HCT116 (cell line): ENCODE results near the gene CASTOR2. TPM values are rescaled to one million over a fixed set of nuclear protein-coding genes. Genes with fewer than 3 reads are reported as not detected.

ENCODE experiments used
- ATAC-seq: fragments of 200-7000 bp; cut with Tn5 transposase; 2 replicates; pipeline ENCODE4 v1.9.1; 2020; ENCODE audit warnings: mild to moderate bottlenecking, moderate library complexity
- BruUV-seq: library from RNA; stranded (reverse); fragments of 400-500 nt; replicated peaks from 2 replicates; lab custom pipeline; 2021; lab: Mats Ljungman, UMichigan
- CTCF ChIA-PET: fragments of 300-600 bp; sonication (Branson Sonifier 250); formaldehyde crosslinking; loops from one replicate; lab custom pipeline; 2021; ENCODE audit warnings: antibody characterized with exemption; lab: Charles Lee
- POLR2A ChIA-PET: fragments of 300-600, 350-600 bp; sonication (Branson Sonifier 250); formaldehyde crosslinking; loops from one replicate; lab custom pipeline; 2021; ENCODE audit warnings: antibody characterized with exemption; lab: Charles Lee
- RAD21 ChIA-PET, 2 experiments: fragments of 300-600 bp; sonication (Branson Sonifier 250); formaldehyde crosslinking; loops; one replicate each; lab custom pipeline; 2023; ENCODE audit warnings: low total read pairs in 2 of 2; ENCODE audit not compliant: uncharacterized antibody in 2 of 2, unreplicated experiment in 2 of 2, low non-redundant PET in 1 of 2; lab: Charles Lee
- DNase-seq: peaks from one replicate; pipeline ENCODE4 v3.0.0-alpha.2; 2010; ENCODE audit warnings: low read depth, low spot score
- H2AFZ ChIP-seq: fragments of 200-600 bp; shearing (Covaris generic), sonication (generic); 2 replicates; pipeline ENCODE4 v1.6.1; 2017; ENCODE audit warnings: low read depth, mixed run types, mixed read lengths, antibody characterized with exemption, low read length; ENCODE audit not compliant: poor library complexity, severe bottlenecking
- H3K27ac ChIP-seq: 2 replicates; pipeline ENCODE4 v1.5.1; 2012; ENCODE audit warnings: low read depth, low read length
- H3K27me3 ChIP-seq: fragments of 200-600 bp; sonication (generic); 2 replicates; pipeline ENCODE4 v1.6.1; 2016; ENCODE audit warnings: mixed run types, low read length, mixed read lengths; ENCODE audit not compliant: insufficient read depth
- H3K36me3 ChIP-seq, 2 experiments: fragments of 200-500 bp in 1 of 2; fragments of 200-600 bp in 1 of 2; sonication (Bioruptor generic) in 1 of 2; sonication (generic) in 1 of 2; 2 replicates each; pipeline versions ENCODE4 v1.5.1 to v1.6.1; 2014 to 2016; ENCODE audit warnings: low read length in 2 of 2, inconsistent platforms in 1 of 2, mixed read lengths in 1 of 2, mixed run types in 1 of 2; ENCODE audit not compliant: insufficient read depth in 2 of 2, control insufficient read depth in 1 of 2
- H3K4me1 ChIP-seq, 2 experiments: fragments of 200-600 bp in 1 of 2; sonication (generic) in 1 of 2; 2 replicates each; pipeline versions ENCODE4 v1.5.1 to v1.6.1; 2012 to 2017; ENCODE audit warnings: low read length in 2 of 2, inconsistent platforms in 1 of 2, mild to moderate bottlenecking in 1 of 2, mixed read lengths in 1 of 2, mixed run types in 1 of 2, moderate library complexity in 1 of 2; ENCODE audit not compliant: insufficient read depth in 2 of 2, control insufficient read depth in 1 of 2
- H3K4me2 ChIP-seq: fragments of 200-600 bp; sonication (generic); 2 replicates; pipeline ENCODE4 v1.6.1; 2017; ENCODE audit warnings: mixed run types, low read length, mixed read lengths
- H3K4me3 ChIP-seq, 2 experiments: fragments of 200-600 bp in 1 of 2; sonication (generic) in 1 of 2; replicated peaks in 1 of 2; 2 replicates each; pipeline ENCODE4 v1.5.1; 2011 to 2016; ENCODE audit warnings: low read length in 2 of 2, control low read depth in 1 of 2, low read depth in 1 of 2, mild to moderate bottlenecking in 1 of 2, mixed read lengths in 1 of 2, mixed run types in 1 of 2
- H3K79me2 ChIP-seq: fragments of 200-600 bp; sonication (generic); 2 replicates; pipeline ENCODE4 v1.6.1; 2017; ENCODE audit warnings: mild to moderate bottlenecking, mixed run types, low read length, moderate library complexity, mixed read lengths; ENCODE audit not compliant: insufficient read depth
- H3K9ac ChIP-seq: fragments of 200-600 bp; sonication (generic); 2 replicates; pipeline ENCODE4 v1.6.1; 2016; ENCODE audit warnings: low read length, mixed read lengths
- H3K9me2 ChIP-seq: fragments of 200-600 bp; sonication (generic), shearing (Covaris generic); 2 replicates; pipeline ENCODE4 v1.6.1; 2017; ENCODE audit warnings: mixed run types, mild to moderate bottlenecking, moderate library complexity; ENCODE audit not compliant: insufficient read depth
- H3K9me3 ChIP-seq, 2 experiments: fragments of 200-500 bp in 1 of 2; fragments of 200-600 bp in 1 of 2; sonication (Bioruptor generic) in 1 of 2; sonication (generic) in 1 of 2; 2 replicates each; pipeline ENCODE4 v1.6.1; 2014 to 2017; ENCODE audit warnings: low read length in 2 of 2, mixed read lengths in 2 of 2, inconsistent platforms in 1 of 2, low read depth in 1 of 2, mild to moderate bottlenecking in 1 of 2, mixed run types in 1 of 2, moderate library complexity in 1 of 2; ENCODE audit not compliant: control insufficient read depth in 1 of 2, insufficient read depth in 1 of 2
- H4K20me1 ChIP-seq: fragments of 200-600 bp; sonication (generic), shearing (Covaris generic); 2 replicates; pipeline ENCODE4 v1.6.1; 2017; ENCODE audit warnings: mixed run types, mild to moderate bottlenecking, moderate library complexity; ENCODE audit not compliant: insufficient read depth
- CBX3 ChIP-seq: IDR thresholded peaks from 2 replicates; pipeline ENCODE4 v1.6.1; 2012; ENCODE audit warnings: low read depth
- CEBPB ChIP-seq: IDR thresholded peaks from 2 replicates; pipeline ENCODE4 v1.6.1; 2012; ENCODE audit warnings: low read depth
- CTCF ChIP-seq, 3 experiments: fragments of 200-600 bp in 1 of 3; sonication (generic) in 1 of 3; IDR thresholded peaks in 2 of 3; conservative IDR thresholded peaks in 1 of 3; 2 replicates each; pipeline ENCODE4 v1.5.1; 2012 to 2017; ENCODE audit warnings: low read depth in 2 of 3, low read length in 2 of 3, antibody characterized with exemption in 1 of 3, borderline replicate concordance in 1 of 3, control low read depth in 1 of 3, mild to moderate bottlenecking in 1 of 3, mixed read lengths in 1 of 3, mixed run types in 1 of 3, moderate library complexity in 1 of 3; ENCODE audit not compliant: insufficient read depth in 1 of 3
- EGR1 ChIP-seq: IDR thresholded peaks from 2 replicates; pipeline ENCODE4 v1.6.1; 2012; ENCODE audit warnings: low read depth
- EZH2 ChIP-seq: fragments of 200-600 bp; sonication (generic); IDR thresholded peaks from 2 replicates; pipeline ENCODE4 v1.6.1; 2017; ENCODE audit warnings: antibody characterized with exemption, mixed run types
- FOSL1 ChIP-seq: IDR thresholded peaks from 2 replicates; pipeline ENCODE4 v1.6.1; 2012; ENCODE audit warnings: low read depth
- MAX ChIP-seq: IDR thresholded peaks from 2 replicates; pipeline ENCODE4 v1.6.1; 2012
- POLR2A ChIP-seq: IDR thresholded peaks from 2 replicates; pipeline ENCODE4 v1.7.0; 2011; ENCODE audit warnings: borderline replicate concordance; ENCODE audit not compliant: insufficient read depth, insufficient read length; ENCODE audit errors: extremely low read depth
- POLR2AphosphoS5 ChIP-seq: IDR thresholded peaks from 2 replicates; pipeline ENCODE4 v1.6.1; 2011; ENCODE audit warnings: mild to moderate bottlenecking, low read depth, low read length, moderate library complexity
- SIN3A ChIP-seq: IDR thresholded peaks from 2 replicates; pipeline ENCODE4 v1.6.1; 2012; ENCODE audit warnings: low read depth
- SP1 ChIP-seq: IDR thresholded peaks from 2 replicates; pipeline ENCODE4 v1.6.1; 2012; ENCODE audit warnings: low read depth
- SRF ChIP-seq: IDR thresholded peaks from 2 replicates; pipeline ENCODE4 v1.6.1; 2012; ENCODE audit warnings: low read depth
- TCF7L2 ChIP-seq: IDR thresholded peaks from 2 replicates; pipeline ENCODE4 v1.7.0; 2011; ENCODE audit warnings: borderline replicate concordance, inconsistent platforms; ENCODE audit not compliant: insufficient read depth, insufficient read length; ENCODE audit errors: extremely low read depth
- YY1 ChIP-seq: IDR thresholded peaks from 2 replicates; pipeline ENCODE4 v1.6.1; 2011; ENCODE audit warnings: low read length, low read depth, moderate library complexity, mild to moderate bottlenecking; ENCODE audit not compliant: insufficient replicate concordance; ENCODE audit errors: extremely low read depth
- ZBTB33 ChIP-seq: IDR thresholded peaks from 2 replicates; pipeline ENCODE4 v1.6.1; 2011; ENCODE audit warnings: mild to moderate bottlenecking, low read length, moderate library complexity; ENCODE audit not compliant: insufficient replicate concordance; ENCODE audit errors: extremely low read depth
- ZFX ChIP-seq: fragments of 450-650 bp; IDR thresholded peaks from 2 replicates; pipeline ENCODE4 v1.6.1; 2017
- ZNF274 ChIP-seq: fragments of 200-500 bp; sonication (Bioruptor generic); IDR thresholded peaks from 2 replicates; pipeline ENCODE4 v1.6.1; 2014; ENCODE audit warnings: mild to moderate bottlenecking, low read depth, low read length, inconsistent platforms
- intact Hi-C: fragments of 100-400 bp; cut with micrococcal nuclease; formaldehyde crosslinking; loops from 2 replicates; pipeline ENCODE4 v1.10.0; 2022
- total RNA-seq: library from RNA; stranded (reverse); gene quantifications from one replicate; pipeline ENCODE4 v1.2.1, GENCODE V29; 2021; ENCODE audit not compliant: unreplicated experiment

The CASTOR2 gene
- total RNA-seq, 1 experiment from 2014 or later: 9.4 TPM

GRCh38 chr7:75024922-75025321, 60.4 kb downstream of the CASTOR2 start:
- Histone ChIP-seq H3K4me3 (no peak overlapping the region), H3K27ac (no peak overlapping the region), H3K36me3 (no peaks in the 10 kb centered on the region), H4K20me1 (no peaks in the 10 kb centered on the region), H3K27me3 (no peaks in the 10 kb centered on the region), H3K9me2 (no peaks in the 10 kb centered on the region), H3K4me1 (no peaks in the 10 kb centered on the region), H2AFZ (no peak overlapping the region), H3K79me2 (no peaks in the 10 kb centered on the region), H3K9ac (no peak overlapping the region), H3K9me3 (no peaks in the 10 kb centered on the region), H3K4me2 (no peak overlapping the region)
- no peak for TF ChIP-seq POLR2AphosphoS5
- no peak for TF ChIP-seq CBX3
- TF ChIP-seq ZBTB33: no peak
- TF ChIP-seq CEBPB: no peak
- no peak for TF ChIP-seq ZFX
- TF ChIP-seq ZNF274: no peak
- no peak for TF ChIP-seq POLR2A
- TF ChIP-seq YY1: no peak
- TF ChIP-seq CTCF (IDR thresholded peaks at IDR 0.05 in 2 of 3, conservative IDR thresholded peaks at IDR 0.05 in 1 of 3; ENCODE audit: borderline replicate concordance in 1 of 3, insufficient read depth in 1 of 3, low read depth in 2 of 3, low read length in 2 of 3): no peak
- no peak for TF ChIP-seq SRF
- no peak for TF ChIP-seq MAX
- TF ChIP-seq SP1: no peak
- no peak for TF ChIP-seq EGR1
- TF ChIP-seq EZH2: no peak
- TF ChIP-seq TCF7L2: no peak
- TF ChIP-seq FOSL1: no peak
- TF ChIP-seq SIN3A: no peak
- RAD21 ChIA-PET: no interaction called here
- ATAC-seq: no peak
- DNase-seq: no peak
- POLR2A ChIA-PET: no interaction called here
- intact Hi-C loops: no loop called here
- no TSS peak for BruUV-seq
- CTCF ChIA-PET: no interaction called here
